Osteoblast (primary cell): ENCODE results near the gene FHIT. TPM values are rescaled to one million over a fixed set of nuclear protein-coding genes. Genes with fewer than 3 reads are reported as not detected.

ENCODE experiments used
- DNase-seq: peaks from one replicate; pipeline ENCODE4 v3.0.0; 2011; ENCODE audit warnings: low spot score, mixed read lengths; ENCODE audit not compliant: insufficient read length; ENCODE audit errors: missing footprints
- H2AFZ ChIP-seq: 2 replicates; pipeline ENCODE4 v1.6.0; 2011; ENCODE audit warnings: mild to moderate bottlenecking, low read length
- H3K27ac ChIP-seq: 2 replicates; pipeline ENCODE4 v1.5.1; 2011; ENCODE audit warnings: mild to moderate bottlenecking, low read depth, low read length, moderate library complexity
- H3K27me3 ChIP-seq: 2 replicates; pipeline ENCODE4 v1.6.0; 2012; ENCODE audit warnings: mild to moderate bottlenecking, control low read depth, inconsistent platforms, low read length, moderate library complexity; ENCODE audit not compliant: insufficient read depth
- H3K36me3 ChIP-seq: 2 replicates; pipeline ENCODE4 v1.5.1; 2011; ENCODE audit warnings: mild to moderate bottlenecking, low read length, control low read depth, moderate library complexity; ENCODE audit not compliant: insufficient read depth
- H3K4me1 ChIP-seq: 2 replicates; pipeline ENCODE4 v1.5.1; 2011; ENCODE audit warnings: mild to moderate bottlenecking, low read length, control low read depth, moderate library complexity; ENCODE audit not compliant: insufficient read depth
- H3K4me2 ChIP-seq: 2 replicates; pipeline ENCODE4 v1.6.0; 2011; ENCODE audit warnings: mild to moderate bottlenecking, low read length; ENCODE audit not compliant: insufficient read depth
- H3K4me3 ChIP-seq: fragments of 200-600 bp; sonication (generic); 3 replicates; pipeline ENCODE4 v1.5.1; 2012; ENCODE audit warnings: mild to moderate bottlenecking, low read length, inconsistent platforms; ENCODE audit not compliant: insufficient read depth
- H3K79me2 ChIP-seq: 2 replicates; pipeline ENCODE4 v1.6.0; 2012; ENCODE audit warnings: mild to moderate bottlenecking, low read length, control low read depth, inconsistent platforms; ENCODE audit not compliant: insufficient read depth
- H3K9me3 ChIP-seq: 2 replicates; pipeline ENCODE4 v1.5.1; 2011; ENCODE audit warnings: low read depth, low read length, control low read depth
- H4K20me1 ChIP-seq: 2 replicates; pipeline ENCODE4 v1.6.0; 2012; ENCODE audit warnings: mild to moderate bottlenecking, low read length, control low read depth; ENCODE audit not compliant: insufficient read depth
- CTCF ChIP-seq: IDR thresholded peaks from 2 replicates; pipeline ENCODE4 v1.5.1; 2011; ENCODE audit warnings: mild to moderate bottlenecking, low read depth, low read length, moderate library complexity; ENCODE audit errors: extremely low read depth
- total RNA-seq: library from RNA; depleted of rRNA; stranded (reverse); fragments of >200 nt; gene quantifications from 2 replicates; pipeline ENCODE4 v1.2.3, GENCODE V29; 2012

The FHIT gene
- total RNA-seq, 1 donor: 3.3 TPM

- no peak overlapping the region for H3K27ac ChIP-seq
Observed at GRCh38 chr3:59750391-59750790, 1500.9 kb downstream of the FHIT start.

GRCh38 chr3:59749291-59749690, 1502.0 kb downstream of the FHIT start:
- no peaks in the 10 kb centered on the region for H4K20me1 ChIP-seq
- H3K4me2 ChIP-seq: no peak overlapping the region
- no peaks in the 10 kb centered on the region for H3K79me2 ChIP-seq
- H3K4me3 ChIP-seq: no peak overlapping the region
- no peaks in the 10 kb centered on the region for H3K4me1 ChIP-seq
- H3K27ac ChIP-seq: no peak overlapping the region
- no peak for DNase-seq
- no peak overlapping the region for H2AFZ ChIP-seq
- H3K36me3 ChIP-seq: no peaks in the 10 kb centered on the region
- no peaks in the 10 kb centered on the region for H3K27me3 ChIP-seq
- no peak for TF ChIP-seq CTCF
- no peaks in the 10 kb centered on the region for H3K9me3 ChIP-seq

More at GRCh38 chr3:59750391-59750790, 1500.9 kb downstream of the FHIT start:
- Histone ChIP-seq H3K4me2 (no peak overlapping the region), H3K4me1 (no peaks in the 10 kb centered on the region), H4K20me1 (no peaks in the 10 kb centered on the region), H3K4me3 (no peak overlapping the region), H3K36me3 (no peaks in the 10 kb centered on the region), H3K27me3 (no peaks in the 10 kb centered on the region), H2AFZ (no peak overlapping the region), H3K79me2 (no peaks in the 10 kb centered on the region), H3K9me3 (no peaks in the 10 kb centered on the region)
- DNase-seq: no peak
- TF ChIP-seq CTCF: no peak

- Histone ChIP-seq H3K36me3 (no peaks in the 10 kb centered on the region), H3K9me3 (no peaks in the 10 kb centered on the region), H3K27ac (no peak overlapping the region), H2AFZ (no peak overlapping the region), H3K27me3 (no peaks in the 10 kb centered on the region), H3K4me1 (no peaks in the 10 kb centered on the region), H3K4me2 (no peak overlapping the region), H3K4me3 (no peak overlapping the region), H3K79me2 (no peaks in the 10 kb centered on the region), H4K20me1 (no peaks in the 10 kb centered on the region)
- no peak for TF ChIP-seq CTCF
- no peak for DNase-seq
Observed at GRCh38 chr3:59746585-59746984, 1504.7 kb downstream of the FHIT start.

GRCh38 chr3:59737241-59737640, 1514.0 kb downstream of the FHIT start:
- no peaks in the 10 kb centered on the region for H3K4me1 ChIP-seq
- H3K79me2 ChIP-seq: no peaks in the 10 kb centered on the region
- H3K36me3 ChIP-seq: no peaks in the 10 kb centered on the region
- H3K4me2 ChIP-seq: no peak overlapping the region
- no peaks in the 10 kb centered on the region for H3K9me3 ChIP-seq
- no peaks in the 10 kb centered on the region for H4K20me1 ChIP-seq
- no peak for TF ChIP-seq CTCF
- H2AFZ ChIP-seq: no peak overlapping the region
- no peak overlapping the region for H3K27ac ChIP-seq
- no peak overlapping the region for H3K4me3 ChIP-seq
- no peak for DNase-seq
- H3K27me3 ChIP-seq: no peaks in the 10 kb centered on the region
